HG03432 (cell line): Measurements from ENCODE around the gene SLC2A13.
"Not testable (repeated sequence)": the region's sequence is repeated elsewhere in the genome, so short reads cannot be mapped to it uniquely, and the experiment has no call there.

Source experiments
- ATAC-seq: cut with Tn5 transposase; IDR thresholded peaks from one replicate; pipeline ENCODE4 v1.9.1; 2021; ENCODE audit warnings: mild to moderate bottlenecking, moderate library complexity; ENCODE audit not compliant: unreplicated experiment

Gene SLC2A13

GRCh38 chr12:39935839-39936238 lies 170.0 kb downstream of the SLC2A13 start:
- no peak for ATAC-seq

DNA sequence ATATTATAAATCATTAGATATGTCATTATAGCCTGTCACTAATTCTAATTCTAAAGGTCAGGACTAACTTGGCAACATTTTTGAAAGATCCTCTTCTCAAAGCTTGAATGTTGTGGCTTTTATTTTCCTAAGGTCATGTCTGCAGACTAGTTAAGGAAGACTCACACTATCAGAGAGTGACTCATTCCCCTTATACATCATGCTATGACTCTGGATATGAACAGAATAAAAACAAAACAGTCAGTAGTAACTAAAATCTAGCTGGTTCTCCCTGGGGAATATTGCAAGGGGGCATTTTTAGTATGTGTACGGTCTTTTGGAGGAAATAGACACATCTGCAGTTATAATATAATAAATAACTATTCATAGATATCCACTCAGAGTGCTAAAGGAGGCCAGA lies 170.6 kb downstream of the SLC2A13 start:
- no peak for ATAC-seq

DNA sequence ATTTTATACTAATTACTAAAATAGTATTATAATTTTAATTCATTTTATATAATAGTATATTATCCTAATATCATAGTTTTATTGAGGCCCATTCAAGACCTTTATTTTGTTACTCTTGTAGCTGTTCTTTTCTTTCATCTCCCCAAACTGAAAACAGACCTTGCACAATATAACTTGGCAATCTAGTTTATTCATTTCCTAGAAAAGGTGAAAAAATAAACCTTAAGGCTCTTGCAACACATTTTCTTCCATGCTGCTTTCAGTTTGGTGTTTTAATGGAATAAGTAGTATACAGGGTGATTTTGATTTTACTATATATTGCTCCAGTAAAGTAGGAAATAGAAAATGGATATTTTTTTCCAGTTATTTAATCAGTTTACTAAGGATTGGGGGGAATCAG lies 174.0 kb downstream of the SLC2A13 start:
- ATAC-seq = no peak

- ATAC-seq = no peak
Observed at GRCh38 chr12:39931231-39931630, 174.7 kb downstream of the SLC2A13 start.

DNA sequence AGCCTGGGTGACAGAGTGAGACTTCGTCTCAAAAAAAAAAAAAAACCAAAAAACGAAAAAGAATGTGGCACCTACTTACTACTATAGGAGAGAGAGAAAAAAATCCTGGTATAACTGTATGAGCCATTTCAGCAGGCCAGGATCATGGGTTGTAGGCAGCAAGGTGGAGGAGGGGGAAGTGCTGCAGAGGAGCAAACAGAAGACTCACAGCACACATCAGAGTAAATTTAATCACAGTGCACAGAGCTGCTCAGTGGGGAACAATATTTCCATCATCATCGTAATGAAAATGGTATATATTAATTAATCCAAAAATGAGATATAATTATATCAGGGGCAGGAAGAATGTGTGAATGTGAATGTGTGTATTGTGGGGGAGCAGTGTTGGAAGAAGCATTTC lies 175.8 kb downstream of the SLC2A13 start:
- ATAC-seq = no peak

DNA sequence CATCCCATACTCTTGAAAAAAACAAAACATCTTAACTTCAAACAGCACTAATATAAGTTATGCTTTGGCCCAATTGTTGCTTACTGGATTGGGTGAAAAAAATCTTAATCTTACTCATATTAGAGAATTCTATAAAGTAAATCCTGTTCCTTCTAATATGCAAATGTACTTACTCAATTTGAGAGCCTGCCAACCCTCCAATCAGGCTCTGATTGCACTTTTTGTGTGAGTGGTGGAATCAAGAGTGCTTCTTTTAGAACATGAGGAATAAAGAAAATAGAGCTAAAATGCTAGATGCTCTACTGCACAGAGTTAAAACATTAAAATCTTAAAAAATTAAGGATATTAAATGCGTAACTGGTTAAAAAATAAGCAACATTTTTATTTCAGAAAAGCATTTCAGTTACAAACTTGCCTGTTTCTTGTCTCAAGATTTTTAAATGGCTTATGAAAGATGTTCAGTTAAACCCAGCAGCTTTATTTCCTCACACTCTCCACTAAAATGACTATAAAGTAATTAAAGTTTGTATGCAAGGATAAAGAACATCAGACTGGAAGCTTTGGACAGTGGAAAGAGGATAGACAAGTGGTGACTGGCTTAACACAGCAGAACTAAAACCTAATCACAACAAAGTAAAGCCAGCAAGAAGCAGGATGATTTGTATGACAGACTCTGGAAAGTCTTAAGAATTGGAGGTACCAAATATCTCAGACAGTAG lies 177.5 kb downstream of the SLC2A13 start:
- ATAC-seq = no peak

DNA sequence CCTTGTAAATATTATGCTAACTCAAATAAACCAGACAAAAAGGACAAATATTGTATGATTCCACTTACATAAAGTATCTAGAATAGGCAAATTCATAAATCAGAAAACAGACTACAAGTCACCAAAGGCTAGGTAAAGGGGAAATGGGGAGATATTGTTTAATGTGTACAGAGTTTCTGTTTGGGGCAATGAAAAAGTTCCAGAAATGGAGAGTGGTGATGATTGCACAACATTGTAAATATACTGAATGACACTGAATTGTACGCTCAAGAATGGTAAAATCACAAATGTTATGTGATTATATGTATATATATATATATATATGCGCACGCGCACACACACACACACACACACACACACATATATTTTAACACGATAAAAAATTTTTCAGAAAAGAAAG lies 182.5 kb downstream of the SLC2A13 start:
- ATAC-seq = no peak

DNA sequence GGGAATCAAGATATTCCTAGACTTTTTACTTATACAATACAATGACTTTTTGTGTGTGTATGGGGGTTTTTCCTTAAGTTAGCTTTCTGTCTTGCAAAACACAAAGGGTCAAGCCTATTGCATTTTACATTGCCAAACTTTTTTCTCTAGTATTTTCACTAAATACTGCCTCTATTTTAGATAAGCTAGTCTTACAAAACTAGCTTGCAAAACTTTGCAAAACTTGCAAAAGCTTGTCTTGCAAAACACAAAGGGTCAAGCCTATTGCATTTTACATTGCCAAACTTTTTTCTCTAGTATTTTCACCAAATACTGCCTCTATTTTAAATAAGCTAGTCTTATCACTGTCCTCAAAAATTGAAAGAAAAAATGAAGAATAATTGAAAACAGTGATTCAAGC lies 183.3 kb downstream of the SLC2A13 start:
- ATAC-seq = not testable (repeated sequence)

GRCh38 chr12:39920647-39921046 lies 185.2 kb downstream of the SLC2A13 start:
- ATAC-seq = no peak

- no peak for ATAC-seq
Observed at GRCh38 chr12:39920222-39920621, 185.7 kb downstream of the SLC2A13 start.

GRCh38 chr12:39919790-39920189 lies 186.1 kb downstream of the SLC2A13 start:
- no peak for ATAC-seq

GRCh38 chr12:39915249-39915648 lies 190.6 kb downstream of the SLC2A13 start:
- no peak for ATAC-seq

GRCh38 chr12:39912211-39912980 lies 193.5 kb downstream of the SLC2A13 start:
- no peak for ATAC-seq

GRCh38 chr12:39906237-39906636 lies 199.6 kb downstream of the SLC2A13 start:
- no peak for ATAC-seq

GRCh38 chr12:39905152-39905551 lies 200.7 kb downstream of the SLC2A13 start:
- ATAC-seq = no peak

DNA sequence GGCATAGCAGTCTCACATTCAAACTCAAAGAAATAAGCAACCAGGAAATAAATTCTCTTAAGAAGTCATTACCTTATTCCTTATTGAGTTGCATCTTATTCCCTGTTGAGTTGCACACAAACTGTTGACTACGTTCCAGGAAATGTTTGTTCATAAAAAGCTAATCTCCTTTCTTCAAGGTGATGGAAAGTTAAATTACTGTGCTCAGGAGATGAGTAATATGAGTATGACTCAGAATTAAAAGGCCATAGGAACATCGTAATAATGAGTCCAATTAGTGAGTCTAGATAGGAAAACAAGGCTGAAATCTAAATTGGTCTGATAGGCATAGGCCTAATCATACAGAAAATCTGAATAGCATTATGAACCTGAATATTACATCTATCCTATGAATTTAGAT lies 203.1 kb downstream of the SLC2A13 start:
- no peak for ATAC-seq

GRCh38 chr12:39897315-39897714 lies 208.6 kb downstream of the SLC2A13 start:
- no peak for ATAC-seq

DNA sequence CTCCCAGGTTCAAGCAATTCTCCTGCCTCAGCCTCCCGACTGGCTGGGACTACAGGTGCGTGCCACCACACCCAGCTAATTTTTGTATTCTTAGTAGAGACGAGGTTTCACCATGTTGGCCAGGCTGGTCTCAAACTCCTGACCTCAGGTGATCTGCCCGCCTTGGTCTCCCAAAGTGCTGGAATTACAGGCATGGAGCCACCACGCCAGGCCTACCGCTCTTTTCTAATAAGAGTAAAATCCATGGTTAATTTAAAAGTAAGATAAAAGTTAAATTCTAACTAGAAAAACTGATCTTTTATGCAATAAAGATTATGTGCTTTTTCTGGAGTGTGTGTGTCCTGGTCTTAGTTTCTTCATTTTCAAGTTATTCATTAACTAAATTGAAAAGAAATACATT lies 212.5 kb downstream of the SLC2A13 start:
- not testable (repeated sequence) for ATAC-seq

- no peak for ATAC-seq
Observed at GRCh38 chr12:39892146-39892545, 213.7 kb downstream of the SLC2A13 start.

- no peak for ATAC-seq
Observed at GRCh38 chr12:39887856-39888255, 218.0 kb downstream of the SLC2A13 start.

GRCh38 chr12:39886106-39886505 lies 219.8 kb downstream of the SLC2A13 start:
- ATAC-seq = no peak

DNA sequence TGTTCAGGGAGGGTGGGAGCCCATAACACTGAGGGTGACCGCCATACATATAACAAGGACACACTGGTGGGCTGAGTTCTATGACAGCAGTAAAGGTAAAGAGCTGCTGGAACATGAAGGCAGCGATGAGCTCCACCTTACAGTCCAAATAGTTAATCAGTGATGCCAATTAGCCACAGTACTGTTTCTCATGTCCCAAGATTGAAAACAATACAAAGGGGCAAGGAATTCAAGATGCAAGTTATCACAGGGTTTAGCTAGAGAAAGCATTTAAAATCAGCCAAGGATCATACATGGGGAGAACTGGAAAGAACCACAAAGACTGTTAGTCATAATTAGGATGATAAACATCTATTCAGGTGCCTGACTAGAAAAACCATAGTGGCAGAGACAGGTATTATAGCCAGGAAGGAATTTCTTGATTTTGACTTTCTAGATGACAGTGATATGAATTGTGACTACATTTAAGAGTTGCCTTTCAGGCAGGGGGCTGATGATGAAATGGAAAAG lies 221.2 kb downstream of the SLC2A13 start:
- no peak for ATAC-seq
